Measurements from ENCODE around the gene SYT12.

The SYT12 gene

GRCh38 chr11:67016550-67016949, 6.4 kb upstream of the SYT12 start:
- H3K27me3 ChIP-seq, result no peaks in the 10 kb centered on the region
- H3K36me3 ChIP-seq, result no peaks in the 10 kb centered on the region
- no peaks in the 10 kb centered on the region for H3K4me1 ChIP-seq
- no peaks in the 10 kb centered on the region for H3K9me3 ChIP-seq
- DNase-seq, result no peak
- no peak for TF ChIP-seq CTCF (IDR thresholded peaks at IDR 0.05; ENCODE audit: low read depth, low read length)
- no peak overlapping the region for H3K4me3 ChIP-seq (ENCODE audit: low read depth, low read length)

GRCh38 chr11:67020949-67021348, 2.0 kb upstream of the SYT12 start:
- peaks cover 25% of the 10 kb centered on the region for H3K27me3 ChIP-seq
- no peaks in the 10 kb centered on the region for H3K9me3 ChIP-seq
- no peak for TF ChIP-seq CTCF (IDR thresholded peaks at IDR 0.05; ENCODE audit: low read depth, low read length)
- DNase-seq, result no peak
- H3K4me3 ChIP-seq (ENCODE audit: low read depth, low read length), result no peak overlapping the region
- H3K4me1 ChIP-seq, result peaks cover 6% of the 10 kb centered on the region
- H3K36me3 ChIP-seq, result no peaks in the 10 kb centered on the region

GRCh38 chr11:67022341-67022933, 497 bp upstream of the SYT12 start:
- no peaks in the 10 kb centered on the region for H3K9me3 ChIP-seq
- peak overlapping the region; percentile 32 for H3K4me3 ChIP-seq (ENCODE audit: low read depth, low read length)
- no peaks in the 10 kb centered on the region for H3K36me3 ChIP-seq
- H3K27me3 ChIP-seq, result peaks cover 25% of the 10 kb centered on the region
- peak; percentile 61 for DNase-seq
- TF ChIP-seq CTCF (IDR thresholded peaks at IDR 0.05; ENCODE audit: low read depth, low read length), result no peak
- H3K4me1 ChIP-seq, result peaks cover 6% of the 10 kb centered on the region

GRCh38 chr11:67023957-67024353, 1.0 kb downstream of the SYT12 start:
- no peak for DNase-seq
- Histone ChIP-seq H3K4me1 (peaks cover 13% of the 10 kb centered on the region), H3K9me3 (no peaks in the 10 kb centered on the region), H3K36me3 (no peaks in the 10 kb centered on the region), H3K4me3 (ENCODE audit: low read depth, low read length) (no peak overlapping the region), H3K27me3 (peaks cover 25% of the 10 kb centered on the region)
- TF ChIP-seq CTCF (IDR thresholded peaks at IDR 0.05; ENCODE audit: low read depth, low read length), result no peak

GRCh38 chr11:67024410-67024809, 1.5 kb downstream of the SYT12 start:
- Histone ChIP-seq H3K4me3 (ENCODE audit: low read depth, low read length) (no peak overlapping the region), H3K27me3 (peaks cover 25% of the 10 kb centered on the region), H3K4me1 (peaks cover 13% of the 10 kb centered on the region), H3K9me3 (no peaks in the 10 kb centered on the region), H3K36me3 (no peaks in the 10 kb centered on the region)
- DNase-seq, result no peak
- no peak for TF ChIP-seq CTCF (IDR thresholded peaks at IDR 0.05; ENCODE audit: low read depth, low read length)

- H3K27me3 ChIP-seq, result peaks cover 25% of the 10 kb centered on the region
- no peak for DNase-seq
- H3K4me1 ChIP-seq, result peaks cover 13% of the 10 kb centered on the region
- no peak overlapping the region for H3K4me3 ChIP-seq (ENCODE audit: low read depth, low read length)
- H3K36me3 ChIP-seq, result no peaks in the 10 kb centered on the region
- H3K9me3 ChIP-seq, result no peaks in the 10 kb centered on the region
- TF ChIP-seq CTCF (IDR thresholded peaks at IDR 0.05; ENCODE audit: low read depth, low read length), result no peak
Measured at GRCh38 chr11:67024966-67025365, 2.0 kb downstream of the SYT12 start.
